ENCODE results near the gene GPR50. TPM values are rescaled to one million over a fixed set of nuclear protein-coding genes. Genes with fewer than 3 reads are reported as not detected.

GPR50 gene
- total RNA-seq, 1 experiment from 2014 or later, result not detected

DNA sequence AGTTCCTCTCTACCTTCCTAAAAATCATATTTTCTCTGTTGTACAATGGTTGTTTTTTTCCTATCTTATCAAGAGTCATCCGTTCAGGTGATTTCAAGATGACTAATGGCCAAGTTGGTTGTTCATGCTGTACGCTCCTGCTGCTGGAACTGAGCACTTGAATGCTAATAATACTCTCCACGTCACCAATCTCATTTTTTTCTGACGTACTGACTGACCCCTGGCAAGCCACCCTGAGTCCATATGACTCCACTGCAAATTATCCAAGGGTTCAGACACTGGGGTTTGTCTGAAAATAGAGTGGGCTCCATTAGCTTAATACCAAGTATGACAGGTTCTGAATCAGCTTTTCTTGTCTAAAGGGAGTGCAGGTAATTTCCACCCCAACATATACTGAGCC is 21.1 kb upstream of the GPR50 start:
- ChIA-PET CTCF (no interaction called here), POLR2A (no interaction called here), RAD21 (ENCODE audit: low non-redundant PET in 1 of 2, low total read pairs in 2 of 2, uncharacterized antibody in 2 of 2, unreplicated experiment in 2 of 2) (no interaction called here)
- Histone ChIP-seq H3K27ac (ENCODE audit: low read depth, low read length) (no peak overlapping the region), H3K9me2 (ENCODE audit: insufficient read depth) (no peaks in the 10 kb centered on the region), H3K9ac (ENCODE audit: low read length) (no peak overlapping the region), H3K36me3 (ENCODE audit: control insufficient read depth in 1 of 2, insufficient read depth in 2 of 2, low read length in 2 of 2) (no peaks in the 10 kb centered on the region), H3K27me3 (ENCODE audit: insufficient read depth, low read length) (0 out of 2 replicates have a peak, but pooled peaks cover 3% of the 10 kb centered on the region), H2AFZ (ENCODE audit: low read depth, low read length, poor library complexity, severe bottlenecking) (no peak overlapping the region), H3K79me2 (ENCODE audit: insufficient read depth, low read length) (no peaks in the 10 kb centered on the region), H3K4me1 (ENCODE audit: control insufficient read depth in 1 of 2, insufficient read depth in 2 of 2, low read length in 2 of 2) (no peaks in the 10 kb centered on the region), H3K4me2 (ENCODE audit: low read length) (no peak overlapping the region), H4K20me1 (ENCODE audit: insufficient read depth) (no peaks in the 10 kb centered on the region), H3K9me3 (ENCODE audit: control insufficient read depth in 1 of 2, insufficient read depth in 1 of 2, low read depth in 1 of 2, low read length in 2 of 2) (no peaks in the 10 kb centered on the region), H3K4me3 (replicated peaks in 1 of 2; ENCODE audit: low read depth in 1 of 2, low read length in 2 of 2) (no peak overlapping the region)
- BruUV-seq (replicated peaks), result no TSS peak
- ATAC-seq (no peak), DNase-seq (ENCODE audit: low read depth, low spot score) (no peak)
- intact Hi-C loops (cut with micrococcal nuclease), result no loop called here
- TF ChIP-seq, protein P1, sequence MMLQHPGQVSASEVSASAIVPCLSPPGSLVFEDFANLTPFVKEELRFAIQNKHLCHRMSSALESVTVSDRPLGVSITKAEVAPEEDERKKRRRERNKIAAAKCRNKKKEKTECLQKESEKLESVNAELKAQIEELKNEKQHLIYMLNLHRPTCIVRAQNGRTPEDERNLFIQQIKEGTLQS (IDR thresholded peaks at IDR 0.05), result no peak
- TF ChIP-seq RAD21 (IDR thresholded peaks at IDR 0.05; ENCODE audit: low read depth) (no peak), ZFX (IDR thresholded peaks at IDR 0.05) (no peak), ZNF274 (IDR thresholded peaks at IDR 0.05; ENCODE audit: low read depth, low read length) (no peak), EZH2phosphoT487 (IDR thresholded peaks at IDR 0.05; ENCODE audit: borderline replicate concordance) (no peak), SRF (IDR thresholded peaks at IDR 0.05; ENCODE audit: low read depth) (no peak), CBX3 (IDR thresholded peaks at IDR 0.05; ENCODE audit: low read depth) (no peak), EZH2 (IDR thresholded peaks at IDR 0.05) (no peak)
- TF ChIP-seq, protein P2, sequence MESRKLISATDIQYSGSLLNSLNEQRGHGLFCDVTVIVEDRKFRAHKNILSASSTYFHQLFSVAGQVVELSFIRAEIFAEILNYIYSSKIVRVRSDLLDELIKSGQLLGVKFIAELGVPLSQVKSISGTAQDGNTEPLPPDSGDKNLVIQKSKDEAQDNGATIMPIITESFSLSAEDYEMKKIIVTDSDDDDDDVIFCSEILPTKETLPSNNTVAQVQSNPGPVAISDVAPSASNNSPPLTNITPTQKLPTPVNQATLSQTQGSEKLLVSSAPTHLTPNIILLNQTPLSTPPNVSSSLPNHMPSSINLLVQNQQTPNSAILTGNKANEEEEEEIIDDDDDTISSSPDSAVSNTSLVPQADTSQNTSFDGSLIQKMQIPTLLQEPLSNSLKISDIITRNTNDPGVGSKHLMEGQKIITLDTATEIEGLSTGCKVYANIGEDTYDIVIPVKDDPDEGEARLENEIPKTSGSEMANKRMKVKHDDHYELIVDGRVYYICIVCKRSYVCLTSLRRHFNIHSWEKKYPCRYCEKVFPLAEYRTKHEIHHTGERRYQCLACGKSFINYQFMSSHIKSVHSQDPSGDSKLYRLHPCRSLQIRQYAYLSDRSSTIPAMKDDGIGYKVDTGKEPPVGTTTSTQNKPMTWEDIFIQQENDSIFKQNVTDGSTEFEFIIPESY (IDR thresholded peaks at IDR 0.05; ENCODE audit: extremely low read depth, insufficient replicate concordance, low read length), result no peak
- TF ChIP-seq, protein P3, sequence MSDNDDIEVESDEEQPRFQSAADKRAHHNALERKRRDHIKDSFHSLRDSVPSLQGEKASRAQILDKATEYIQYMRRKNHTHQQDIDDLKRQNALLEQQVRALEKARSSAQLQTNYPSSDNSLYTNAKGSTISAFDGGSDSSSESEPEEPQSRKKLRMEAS (IDR thresholded peaks at IDR 0.05), result no peak

Data from HCT116 (cell line).